ENCODE data around the gene ROCK2.

ROCK2 gene

DNA sequence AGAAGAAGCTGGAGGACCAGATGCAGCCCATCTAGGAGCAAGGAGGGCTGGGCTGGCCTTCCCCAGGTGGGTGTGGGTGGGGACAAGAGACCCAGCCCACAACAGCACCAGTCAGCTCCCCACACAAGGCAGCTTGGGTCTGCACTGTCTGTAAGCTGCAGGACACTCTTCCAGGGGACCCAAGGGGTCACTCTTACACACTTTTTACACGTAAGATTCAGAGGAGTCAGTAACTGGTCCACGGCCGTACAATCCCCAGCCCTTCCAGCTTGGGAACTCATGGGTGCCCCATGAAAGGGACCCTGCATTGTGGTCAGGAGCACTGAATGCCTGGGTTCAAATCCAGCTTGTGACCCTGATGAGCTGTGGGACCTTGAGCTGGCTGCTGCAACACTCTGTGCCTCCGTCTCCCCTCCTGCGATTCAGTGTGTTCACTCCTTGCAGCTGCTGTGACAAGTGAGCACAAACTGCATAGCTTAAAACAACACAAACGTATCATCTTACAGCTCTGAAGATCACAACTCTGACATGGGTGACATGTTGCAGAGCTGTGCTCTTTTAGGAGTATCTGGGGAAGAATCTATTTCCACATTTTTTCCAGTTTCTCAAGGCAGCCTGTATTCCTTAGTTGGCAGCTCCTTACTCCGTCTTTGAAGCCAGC is 200.2 kb downstream of the ROCK2 start:
- DNase-seq: no peak

DNA sequence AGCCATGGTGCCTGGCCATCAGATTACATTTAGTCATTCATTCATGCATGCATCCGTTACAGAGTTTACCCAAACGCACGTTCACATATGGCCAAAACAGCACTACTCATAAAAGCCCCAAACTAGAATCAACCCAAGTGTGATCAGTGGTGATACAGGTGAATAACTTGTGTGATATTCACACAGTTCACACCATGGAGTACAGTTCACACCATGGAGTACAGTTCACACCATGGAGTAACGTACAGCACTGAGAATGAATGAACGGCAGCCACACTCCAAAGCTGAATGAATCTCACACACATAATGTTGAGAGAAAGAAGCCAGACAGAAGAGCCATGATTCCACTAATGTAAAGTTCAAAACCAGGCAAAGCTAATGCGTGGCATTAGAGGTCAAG is 201.4 kb downstream of the ROCK2 start:
- no peak for DNase-seq

DNA sequence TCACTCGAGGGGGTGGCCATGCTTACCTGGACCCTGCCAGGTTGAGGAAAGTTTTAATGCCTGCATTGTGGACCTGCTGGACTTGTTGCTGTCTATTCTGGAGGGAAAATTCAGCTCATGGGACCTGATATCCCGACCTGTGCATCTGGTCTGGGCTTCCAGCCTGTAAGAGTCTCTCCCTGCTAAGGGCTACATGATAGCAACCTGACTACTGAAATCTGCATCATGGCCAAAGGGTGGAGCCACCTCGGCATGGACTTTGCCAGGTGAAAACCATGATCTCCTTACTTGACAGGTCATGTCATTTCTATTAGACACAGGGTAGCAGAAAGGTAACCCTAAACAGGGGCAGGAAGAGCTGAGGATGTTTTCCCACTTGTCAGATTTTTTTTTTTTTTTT is 202.1 kb downstream of the ROCK2 start:
- no peak for DNase-seq

DNA sequence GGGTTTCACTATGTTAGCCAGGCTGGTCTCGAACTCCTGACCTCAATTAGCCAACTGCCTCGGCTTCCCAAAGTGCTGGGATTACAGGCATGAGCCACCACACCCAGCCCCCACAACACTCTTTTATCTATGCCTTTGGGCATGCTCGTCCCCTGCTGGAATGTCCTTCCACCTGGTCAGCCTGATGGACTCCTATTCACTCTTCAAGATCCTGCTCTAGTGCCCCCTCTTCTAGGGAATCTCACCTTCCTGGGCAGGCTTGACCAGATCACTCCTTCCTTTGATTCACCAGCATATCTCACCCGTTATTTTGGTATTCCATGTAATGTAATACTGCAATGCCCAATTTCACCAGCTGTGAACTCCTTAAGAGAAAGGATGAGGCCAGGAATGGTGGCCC is 203.1 kb downstream of the ROCK2 start:
- DNase-seq: no peak

DNA sequence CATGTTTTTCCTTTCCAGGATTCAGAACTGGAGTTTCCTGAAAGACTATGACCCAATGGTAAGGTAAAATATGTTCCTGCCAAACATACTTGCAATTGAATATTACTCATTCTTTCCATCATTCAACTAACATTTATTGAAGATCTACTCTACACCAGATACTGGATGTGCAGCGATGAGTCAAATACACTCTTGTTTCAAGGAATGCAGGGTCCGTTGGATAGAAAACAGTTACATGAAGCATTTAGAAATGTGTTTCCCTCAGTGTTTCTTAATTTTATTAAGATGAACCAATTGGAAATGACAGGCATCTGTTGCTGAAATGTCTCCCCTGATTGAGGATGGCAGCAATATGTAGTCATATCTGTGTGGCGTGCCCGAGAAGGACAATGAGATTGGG is 203.9 kb downstream of the ROCK2 start:
- DNase-seq: no peak

DNA sequence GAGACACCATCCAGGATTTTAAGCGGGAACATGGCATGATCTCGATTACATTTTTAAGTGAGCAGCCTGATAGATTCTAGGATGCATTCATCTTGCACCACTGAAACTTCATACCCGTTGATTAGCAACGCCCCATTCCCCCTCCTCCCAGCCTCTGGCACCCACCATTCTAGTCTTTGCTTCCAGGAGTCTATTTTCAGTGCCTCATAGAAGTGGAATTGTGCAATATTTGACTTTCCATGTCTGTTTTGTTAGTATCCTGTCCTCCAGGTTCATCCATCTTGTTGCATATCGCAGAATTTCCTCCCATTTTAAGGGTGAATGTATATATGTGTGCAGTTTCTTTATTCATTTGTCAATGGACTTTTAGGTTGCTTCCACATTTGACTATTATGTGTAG is 210.1 kb downstream of the ROCK2 start:
- no peak for DNase-seq

DNA sequence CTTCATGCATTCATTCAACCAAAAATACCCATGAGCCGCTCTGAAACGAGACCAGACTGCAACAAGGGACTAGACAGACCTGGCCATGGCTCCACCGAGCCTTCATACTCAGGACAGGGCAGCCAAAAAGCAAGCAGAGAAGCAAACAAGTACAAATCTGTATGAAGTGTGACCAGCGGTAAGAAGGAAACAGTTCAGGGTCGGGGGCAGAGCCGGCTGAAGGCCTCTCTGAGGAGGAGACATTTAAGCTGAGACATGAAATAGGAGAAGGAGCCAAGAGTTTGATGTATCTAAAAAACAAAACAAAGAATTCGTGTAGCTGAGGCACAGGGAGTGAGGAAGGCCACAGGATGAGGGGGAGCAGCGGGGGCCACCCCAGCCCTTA is 210.5 kb downstream of the ROCK2 start:
- DNase-seq: no peak

DNA sequence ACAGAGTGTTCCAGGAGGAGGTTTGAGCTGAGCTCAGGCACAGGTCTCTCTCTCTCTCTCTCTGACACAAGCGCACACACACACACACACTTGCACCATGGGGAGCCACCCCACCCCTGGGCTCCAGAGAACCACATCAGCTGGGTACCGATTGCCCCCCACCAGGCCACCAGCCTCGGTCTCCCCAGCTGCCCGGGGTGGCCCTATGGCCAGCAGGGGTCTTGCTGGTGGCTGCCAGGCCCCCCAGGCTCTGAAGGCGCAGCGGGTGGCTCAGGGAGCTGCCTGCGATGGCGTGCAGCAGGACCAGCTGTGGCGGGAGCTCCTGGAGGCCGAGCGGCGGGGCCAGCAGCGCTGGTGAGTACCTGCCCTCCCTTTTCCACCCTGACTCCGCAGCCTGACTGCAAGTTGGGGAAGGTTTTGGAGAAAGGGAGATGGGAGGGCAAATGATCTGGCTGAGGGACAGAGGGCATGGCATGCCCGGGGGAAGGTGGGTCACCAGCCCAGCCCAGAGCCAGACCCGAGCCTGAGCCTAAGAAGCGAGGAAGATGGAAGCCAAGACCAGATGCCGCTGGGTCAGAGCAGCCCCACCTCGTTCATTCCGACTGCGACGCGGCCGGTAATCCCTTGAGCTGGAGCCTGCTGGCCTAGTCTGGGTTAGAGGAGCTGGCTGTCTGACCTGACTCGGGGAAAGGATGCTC is 211.0 kb downstream of the ROCK2 start:
- no peak for DNase-seq

DNA sequence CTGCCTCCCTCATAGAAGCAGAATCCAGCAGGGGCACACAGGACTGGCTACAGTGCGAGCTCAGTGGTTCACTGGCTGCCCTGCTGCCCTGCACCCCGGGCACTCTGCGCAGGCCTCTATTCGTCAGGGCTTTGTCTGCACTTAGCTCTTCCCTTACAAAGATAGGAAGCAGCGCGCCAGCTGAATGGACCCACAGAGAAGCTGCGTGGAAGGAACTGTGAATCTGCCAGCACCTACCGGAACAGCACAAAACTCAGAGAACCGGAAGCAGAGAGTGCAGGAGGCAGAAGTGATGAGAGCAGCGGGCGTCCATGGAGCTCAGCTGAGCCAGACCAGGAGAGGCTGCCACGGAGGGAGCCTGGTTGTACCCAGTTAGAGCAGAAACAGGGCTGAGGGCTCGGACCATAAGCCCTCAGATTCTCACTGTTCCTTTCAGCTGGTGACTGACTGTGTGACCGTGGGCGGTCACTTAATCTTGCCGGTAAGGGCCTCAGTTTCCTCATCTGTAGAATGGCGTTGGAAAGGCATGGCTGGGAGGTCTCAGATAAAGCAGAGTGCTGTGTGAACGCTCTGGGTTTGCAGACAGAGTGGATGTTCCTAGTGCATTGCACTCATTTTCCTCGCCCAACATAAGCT is 212.3 kb downstream of the ROCK2 start:
- DNase-seq: no peak

DNA sequence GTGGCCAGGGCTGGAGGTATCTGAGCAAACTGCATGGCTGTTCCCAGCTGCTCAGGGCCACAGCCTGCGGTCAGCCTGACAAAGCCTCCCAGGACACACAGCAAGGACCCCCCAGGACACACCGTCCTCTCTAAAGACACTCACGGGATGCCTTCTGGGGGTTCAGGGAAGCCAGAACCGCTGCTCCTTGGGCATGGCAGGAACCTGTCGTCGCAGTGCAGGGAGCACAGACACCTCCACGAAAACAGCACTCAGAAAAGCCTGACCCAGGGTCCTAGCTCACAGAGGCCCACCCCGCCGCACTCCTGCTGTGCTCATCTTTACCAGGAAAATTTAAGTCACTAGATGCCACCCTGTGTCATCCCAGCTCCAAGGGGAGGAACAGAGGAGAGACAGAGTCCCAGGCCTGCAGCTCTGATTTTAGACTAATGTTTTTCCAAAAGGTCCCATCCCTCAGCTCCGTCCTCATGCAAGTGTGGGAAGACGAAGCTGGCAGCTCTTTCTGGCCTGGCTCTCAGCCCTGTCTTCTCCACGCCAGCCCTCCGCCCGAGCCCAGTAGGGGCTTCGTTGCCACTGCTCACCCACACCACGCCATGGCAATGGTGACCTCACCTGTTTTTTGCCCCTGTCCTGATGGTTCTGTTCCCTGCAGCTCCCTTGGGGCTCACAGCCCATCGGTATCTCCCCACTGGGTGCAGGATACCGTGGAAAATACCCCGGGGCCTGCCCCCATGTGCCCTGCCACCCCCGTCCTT is 213.1 kb downstream of the ROCK2 start:
- DNase-seq: no peak
